ENCODE results near the gene PMEL. TPM values are rescaled to one million over a fixed set of nuclear protein-coding genes. Genes with fewer than 3 reads are reported as not detected.

Gene PMEL
- total and polyA plus RNA-seq, 2 of the 8 experiments (the other 6 are each of a cell fraction or from before 2014, with no cell fraction given), result 120 to 382 TPM

DNA sequence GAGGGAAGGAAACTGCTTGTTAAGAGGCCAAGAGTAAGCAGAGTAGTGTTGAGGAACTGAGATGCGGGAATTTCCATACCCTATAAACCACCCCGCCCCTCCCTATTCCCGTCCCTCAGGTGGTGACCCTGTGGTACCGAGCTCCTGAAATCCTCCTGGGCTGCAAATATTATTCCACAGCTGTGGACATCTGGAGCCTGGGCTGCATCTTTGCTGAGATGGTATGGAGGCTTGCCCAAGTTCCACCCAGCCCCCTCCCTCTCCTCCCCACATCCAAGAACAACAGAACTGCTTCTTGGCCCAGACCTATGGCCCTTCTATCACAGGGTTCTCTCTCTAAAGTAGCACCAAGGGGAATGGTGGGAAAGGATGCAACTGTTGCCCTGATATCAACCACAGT is 3.5 kb upstream of the PMEL start:
- H3K18ac ChIP-seq (ENCODE audit: extremely low read depth, low read length), result no peak overlapping the region
- H4K20me1 ChIP-seq (replicated peaks in 1 of 2; ENCODE audit: control insufficient read depth in 1 of 2, insufficient read depth in 2 of 2, low read length in 2 of 2), result peaks cover 0 to 2% of the 10 kb centered on the region in 2 experiments
- H4K8ac ChIP-seq (ENCODE audit: extremely low read depth, insufficient read depth, low read length), result no peak overlapping the region
- peaks cover 2 to 29% (median 14%) of the 10 kb centered on the region in 4 experiments; a peak in 5 of 8 replicates for H3K36me3 ChIP-seq (ENCODE audit: control insufficient read depth in 2 of 4, insufficient read depth in 4 of 4, low read length in 3 of 4)
- no peak overlapping the region for H3K4me2 ChIP-seq (ENCODE audit: insufficient read depth in 1 of 2, low read depth in 2 of 2, low read length in 2 of 2)
- H3K4me1 ChIP-seq (replicated peaks in 1 of 4; ENCODE audit: control insufficient read depth in 3 of 4, insufficient read depth in 4 of 4, low read length in 3 of 4), result peaks cover 2 to 17% (median 7%) of the 10 kb centered on the region in 4 experiments
- no peaks in the 10 kb centered on the region for H3K27me3 ChIP-seq (replicated peaks in 1 of 4; ENCODE audit: control insufficient read depth in 3 of 4, extremely low read depth in 1 of 4, insufficient read depth in 3 of 4, low read length in 3 of 4)
- H3K4me3 ChIP-seq (ENCODE audit: extremely low read depth in 1 of 4, insufficient read depth in 2 of 4, low read depth in 3 of 4, low read length in 4 of 4), result no peak overlapping the region
- H3K79me2 ChIP-seq (ENCODE audit: control insufficient read depth in 1 of 2, insufficient read depth in 2 of 2, low read length in 2 of 2), result peaks cover 3 to 12% of the 10 kb centered on the region in 2 experiments; a peak in 3 of 4 replicates
- no peak overlapping the region for H3K56ac ChIP-seq (replicated peaks; ENCODE audit: insufficient read length, low read depth, low read length)
- no peak overlapping the region for H3K27ac ChIP-seq (ENCODE audit: low read depth, low read length)
- H2BK5ac ChIP-seq (ENCODE audit: low read depth, low read length), result no peak overlapping the region
- 93% methylated on average over 2 of the region's 4 CpGs; no CpG with 5 or more reads in 1 of the 2 experiments for WGBS, 2 experiments (ENCODE audit: extremely low coverage in 1 of 2, insufficient coverage in 1 of 2, insufficient read length in 1 of 2, insufficient replicate concordance in 2 of 2, low coverage in 1 of 2, low lambda C conversion rate in 2 of 2, missing lambda C conversion rate in 1 of 2)
- no peak overlapping the region for H3K14ac ChIP-seq (ENCODE audit: insufficient read length)
- H3K9me3 ChIP-seq (ENCODE audit: insufficient read depth in 2 of 2, low read depth in 1 of 2, low read length in 1 of 2), result no peaks in the 10 kb centered on the region
- no peak overlapping the region for H2AK5ac ChIP-seq (ENCODE audit: low read depth, low read length)
- ChIA-PET CTCF (ENCODE audit: partially characterized antibody) (interaction anchor here (1.4 to 2.1 kb wide), 3 partner anchors 12 to 30 kb away, joined by 3 to 12 read pairs (median 5); no protein-coding TSS in a partner anchor), POLR2A (ENCODE audit: partially characterized antibody) (interaction anchor here (0.6 to 1.7 kb wide), 4 partner anchors 29 to 148 kb away, joined by 3 to 5 read pairs (median 4); partner anchors contain the start of genes PYM1 and ZC3H10)
- H3K9ac ChIP-seq (replicated peaks in 1 of 4; ENCODE audit: extremely low read depth in 1 of 4, low read depth in 3 of 4, low read length in 3 of 4), result no peak overlapping the region
- no peak overlapping the region for H2BK120ac ChIP-seq (replicated peaks; ENCODE audit: low read depth, low read length)
- DNase-seq (ENCODE audit: low read depth in 1 of 2, low spot score in 2 of 2) (no peak), FAIRE-seq (no peak)
- TF ChIP-seq RBBP5 (IDR thresholded peaks at IDR 0.05; ENCODE audit: borderline replicate concordance, low read depth, low read length) (no peak), CTBP2 (IDR thresholded peaks at IDR 0.05; ENCODE audit: borderline replicate concordance, insufficient read depth, insufficient read length, low read length) (no peak), TCF12 (IDR thresholded peaks at IDR 0.05; ENCODE audit: low read depth, low read length) (no peak)
- no peak overlapping the region for H2BK12ac ChIP-seq (ENCODE audit: low read depth, low read length)
- no peak overlapping the region for H3K23ac ChIP-seq (ENCODE audit: insufficient read length)
- peaks cover 15% of the 10 kb centered on the region for H3K23me2 ChIP-seq (ENCODE audit: low read depth, low read length)
- H3K79me1 ChIP-seq (ENCODE audit: low read depth, low read length), result no peaks in the 10 kb centered on the region; the same call in 1 of the 2 replicates
- no peak overlapping the region for H4K91ac ChIP-seq (replicated peaks; ENCODE audit: insufficient read length, low read length)
- H2AFZ ChIP-seq (ENCODE audit: low read length), result no peak overlapping the region
- H2BK20ac ChIP-seq (ENCODE audit: low read length), result no peak overlapping the region
- H2BK15ac ChIP-seq (ENCODE audit: low read length), result no peak overlapping the region
- H4K5ac ChIP-seq (ENCODE audit: insufficient read length, low read depth, low read length), result no peak overlapping the region
- no peak overlapping the region for H3K4ac ChIP-seq (replicated peaks; ENCODE audit: insufficient read length, low read depth, low read length)

All from H1 (cell line).